A673 (cell line): ENCODE results near the gene KRR1. TPM values are rescaled to one million over a fixed set of nuclear protein-coding genes. Genes with fewer than 3 reads are reported as not detected.

Experiments
- BruUV-seq: library from RNA; stranded (reverse); fragments of 400-500 nt; replicated peaks from 2 replicates; lab custom pipeline; 2021; lab: Mats Ljungman, UMichigan
- CTCF ChIA-PET: fragments of 300-600 bp; sonication (Branson Sonifier 250); formaldehyde crosslinking; loops from one replicate; lab custom pipeline; 2022; ENCODE audit warnings: antibody characterized with exemption; lab: Charles Lee
- POLR2A ChIA-PET: fragments of 300-600 bp; sonication (Branson Sonifier 250); formaldehyde crosslinking; loops from one replicate; lab custom pipeline; 2022; ENCODE audit warnings: antibody characterized with exemption; ENCODE audit not compliant: low non-redundant PET; lab: Charles Lee
- DNase-seq: peaks from one replicate; pipeline ENCODE4 v3.0.0-alpha.2; 2015; ENCODE audit warnings: low spot score
- H3K27ac ChIP-seq: fragments of 200-600 bp; sonication (generic); 2 replicates; pipeline ENCODE4 v1.5.1; 2016; ENCODE audit warnings: mixed run types, low read depth, mild to moderate bottlenecking, mixed read lengths, antibody characterized with exemption, low read length; ENCODE audit not compliant: poor library complexity, severe bottlenecking
- H3K27me3 ChIP-seq: fragments of 200-600 bp; sonication (generic); replicated peaks from 2 replicates; pipeline ENCODE4 v1.6.1; 2017; ENCODE audit warnings: mixed run types, low read depth, mild to moderate bottlenecking, mixed read lengths, antibody characterized with exemption, low read length; ENCODE audit not compliant: insufficient read depth, poor library complexity
- H3K36me3 ChIP-seq: fragments of 200-600 bp; sonication (generic); 2 replicates; pipeline ENCODE4 v1.6.1; 2016; ENCODE audit warnings: mixed run types, mild to moderate bottlenecking, mixed read lengths, antibody characterized with exemption, low read length; ENCODE audit not compliant: insufficient read depth, poor library complexity, severe bottlenecking
- H3K4me1 ChIP-seq: fragments of 200-600 bp; sonication (generic); 2 replicates; pipeline ENCODE4 v1.6.1; 2017; ENCODE audit warnings: mixed run types, mild to moderate bottlenecking, mixed read lengths, antibody characterized with exemption, low read length; ENCODE audit not compliant: insufficient read depth, poor library complexity, severe bottlenecking
- H3K4me3 ChIP-seq: fragments of 200-600 bp; sonication (generic); 2 replicates; pipeline ENCODE4 v1.5.1; 2016; ENCODE audit warnings: low read depth, mixed run types, mild to moderate bottlenecking, mixed read lengths, low read length; ENCODE audit not compliant: poor library complexity, severe bottlenecking
- H3K9me3 ChIP-seq: fragments of 200-600 bp; sonication (generic); 2 replicates; pipeline ENCODE4 v1.6.1; 2016; ENCODE audit warnings: mixed run types, low read depth, mild to moderate bottlenecking, mixed read lengths, antibody characterized with exemption, low read length; ENCODE audit not compliant: poor library complexity, severe bottlenecking
- EZH2 ChIP-seq: fragments of 200-600 bp; sonication (generic); IDR thresholded peaks from 2 replicates; pipeline ENCODE4 v1.6.1; 2017; ENCODE audit warnings: borderline replicate concordance, low read depth, mild to moderate bottlenecking, mixed read lengths, antibody characterized with exemption, low read length; ENCODE audit not compliant: poor library complexity, severe bottlenecking
- intact Hi-C: fragments of 100-400 bp; cut with micrococcal nuclease; formaldehyde crosslinking; loops from one replicate; pipeline ENCODE4 v1.10.0; 2022; ENCODE audit not compliant: unreplicated experiment
- total RNA-seq: library from RNA; stranded (reverse); gene quantifications from 2 replicates; pipeline ENCODE4 v1.2.3, GENCODE V29; 2021
- TF ChIP-seq, protein P1 (sequence below): fragments of 300-800, 200-600 bp; sonication (generic); conservative IDR thresholded peaks from 2 replicates; pipeline ENCODE4 v1.5.1; 2017; ENCODE audit warnings: low read depth, mild to moderate bottlenecking, antibody characterized with exemption, low read length, moderate library complexity, mixed read lengths

KRR1 gene
- total RNA-seq, 1 experiment from 2014 or later: 85.9 TPM

DNA sequence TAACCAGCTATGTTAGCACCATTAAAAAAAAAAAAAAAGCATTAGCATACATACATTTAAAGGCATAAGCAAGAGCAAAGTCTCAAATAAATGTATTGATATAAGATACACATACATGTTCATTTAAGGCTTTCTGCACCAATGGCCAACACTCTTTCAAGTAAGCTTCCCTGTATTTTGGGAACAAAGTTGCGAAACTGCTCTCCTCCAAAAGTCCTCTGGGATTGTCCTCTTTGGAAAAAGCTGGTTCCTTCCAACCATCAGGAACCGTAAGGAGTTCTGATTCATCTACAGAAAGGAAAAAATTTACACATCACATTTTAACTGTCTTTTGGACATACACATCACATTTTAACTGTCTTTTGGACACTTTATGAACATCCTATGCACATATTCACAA lies 3.2 kb downstream of the KRR1 start:
- POLR2A ChIA-PET: no interaction called here
- no peaks in the 10 kb centered on the region for H3K27me3 ChIP-seq
- CTCF ChIA-PET: interaction anchor here (1.0 kb wide), 1 partner anchor 529 kb away, joined by 3 read pairs; no protein-coding TSS in a partner anchor
- H3K4me1 ChIP-seq: peaks cover 5% of the 10 kb centered on the region
- no peak for TF ChIP-seq EZH2
- TF ChIP-seq, protein P1, sequence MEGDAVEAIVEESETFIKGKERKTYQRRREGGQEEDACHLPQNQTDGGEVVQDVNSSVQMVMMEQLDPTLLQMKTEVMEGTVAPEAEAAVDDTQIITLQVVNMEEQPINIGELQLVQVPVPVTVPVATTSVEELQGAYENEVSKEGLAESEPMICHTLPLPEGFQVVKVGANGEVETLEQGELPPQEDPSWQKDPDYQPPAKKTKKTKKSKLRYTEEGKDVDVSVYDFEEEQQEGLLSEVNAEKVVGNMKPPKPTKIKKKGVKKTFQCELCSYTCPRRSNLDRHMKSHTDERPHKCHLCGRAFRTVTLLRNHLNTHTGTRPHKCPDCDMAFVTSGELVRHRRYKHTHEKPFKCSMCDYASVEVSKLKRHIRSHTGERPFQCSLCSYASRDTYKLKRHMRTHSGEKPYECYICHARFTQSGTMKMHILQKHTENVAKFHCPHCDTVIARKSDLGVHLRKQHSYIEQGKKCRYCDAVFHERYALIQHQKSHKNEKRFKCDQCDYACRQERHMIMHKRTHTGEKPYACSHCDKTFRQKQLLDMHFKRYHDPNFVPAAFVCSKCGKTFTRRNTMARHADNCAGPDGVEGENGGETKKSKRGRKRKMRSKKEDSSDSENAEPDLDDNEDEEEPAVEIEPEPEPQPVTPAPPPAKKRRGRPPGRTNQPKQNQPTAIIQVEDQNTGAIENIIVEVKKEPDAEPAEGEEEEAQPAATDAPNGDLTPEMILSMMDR: no peak
- H3K9me3 ChIP-seq: no peaks in the 10 kb centered on the region
- H3K4me3 ChIP-seq: no peak overlapping the region
- BruUV-seq: no TSS peak
- no peak for DNase-seq
- no peak overlapping the region for H3K27ac ChIP-seq
- peaks cover 34% of the 10 kb centered on the region for H3K36me3 ChIP-seq
- intact Hi-C loops: loop anchor here (5.0 kb wide), 2 partner anchors 176 to 821 kb away; partner anchors contain the start of genes CAPS2 and GLIPR1L1

DNA sequence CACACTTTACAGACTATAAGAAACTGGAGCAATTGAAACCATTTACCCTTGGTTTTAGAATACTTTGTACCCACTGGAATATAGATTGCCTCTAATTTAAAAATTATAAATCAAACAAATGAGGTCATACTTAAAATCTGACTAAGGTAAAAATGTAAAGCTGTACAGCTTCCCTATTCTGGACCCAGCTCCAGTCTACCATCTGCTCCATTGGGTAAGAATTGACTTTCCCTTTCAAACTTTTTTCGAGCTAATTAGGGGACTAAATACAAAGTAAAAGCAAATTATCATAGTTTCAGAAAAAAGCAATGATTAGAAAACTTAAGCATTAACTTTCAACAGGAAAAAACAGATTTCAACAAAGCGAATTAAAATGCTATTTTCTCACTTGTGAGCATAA lies 4.3 kb downstream of the KRR1 start:
- Histone ChIP-seq H3K9me3 (no peaks in the 10 kb centered on the region), H3K27ac (no peak overlapping the region), H3K4me1 (peaks cover 5% of the 10 kb centered on the region), H3K27me3 (no peaks in the 10 kb centered on the region), H3K36me3 (peaks cover 39% of the 10 kb centered on the region), H3K4me3 (no peak overlapping the region)
- intact Hi-C loops: loop anchor here (5.0 kb wide), 2 partner anchors 175 to 820 kb away; partner anchors contain the start of genes CAPS2 and GLIPR1L1
- no TSS peak for BruUV-seq
- ChIA-PET POLR2A (no interaction called here), CTCF (interaction anchor here (0.6 kb wide), 1 partner anchor 117 kb away, joined by 5 read pairs; no protein-coding TSS in a partner anchor)
- no peak for DNase-seq
- TF ChIP-seq, protein P1: no peak
- no peak for TF ChIP-seq EZH2

DNA sequence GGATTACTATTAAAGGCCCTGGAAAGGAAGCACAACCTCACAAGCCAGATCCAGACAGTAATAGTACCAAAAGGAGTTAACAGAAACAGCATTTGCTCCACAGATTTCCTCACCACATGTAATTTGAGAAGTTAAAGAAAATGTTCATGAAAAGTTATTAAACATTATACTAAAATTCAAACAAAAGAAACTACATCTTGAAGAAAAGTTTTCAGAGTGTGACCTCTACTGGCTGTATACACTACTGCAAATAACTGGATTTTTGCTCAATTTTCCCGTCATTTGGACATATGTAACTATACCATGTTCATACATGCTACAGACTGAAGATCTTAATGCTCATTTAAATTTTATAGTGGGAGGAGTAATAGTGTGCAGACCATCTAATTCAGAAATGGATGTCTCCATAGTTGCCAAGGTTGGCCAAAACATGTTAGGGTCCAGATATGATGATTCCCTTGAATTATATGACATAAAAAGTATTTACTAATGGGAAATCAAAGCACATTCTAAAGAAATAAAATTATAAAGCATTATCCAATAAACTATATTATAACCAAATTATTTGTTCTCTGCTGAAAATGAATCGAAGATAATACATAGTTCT lies 5.6 kb downstream of the KRR1 start:
- no TSS peak for BruUV-seq
- no peak overlapping the region for H3K27ac ChIP-seq
- TF ChIP-seq EZH2: no peak
- TF ChIP-seq, protein P1: peak; percentile 73
- no peaks in the 10 kb centered on the region for H3K27me3 ChIP-seq
- ChIA-PET CTCF (no interaction called here), POLR2A (no interaction called here)
- peaks cover 51% of the 10 kb centered on the region for H3K36me3 ChIP-seq
- H3K4me1 ChIP-seq: peaks cover 5% of the 10 kb centered on the region
- no peaks in the 10 kb centered on the region for H3K9me3 ChIP-seq
- intact Hi-C loops: loop anchor here (5.0 kb wide), 2 partner anchors 174 to 819 kb away; partner anchors contain the start of genes CAPS2 and GLIPR1L1
- peak; percentile 39 for DNase-seq
- no peak overlapping the region for H3K4me3 ChIP-seq
